CD4-positive, alpha-beta memory T cell (primary cell): ENCODE data around the gene SHISA7. TPM values are rescaled to one million over a fixed set of nuclear protein-coding genes. Genes with fewer than 3 reads are reported as not detected.

Experiments
- CTCF ChIA-PET: fragments of 350-600 bp; sonication (Branson Sonifier 250); formaldehyde crosslinking; loops from one replicate; lab custom pipeline; 2021; ENCODE audit warnings: inconsistent platforms; ENCODE audit not compliant: partially characterized antibody; lab: Charles Lee
- POLR2A ChIA-PET: fragments of 350-600 bp; sonication (Branson Sonifier 250); formaldehyde crosslinking; loops from one replicate; lab custom pipeline; 2021; ENCODE audit not compliant: partially characterized antibody; lab: Charles Lee
- DNase-seq, 5 donors: peaks; one replicate each; pipeline versions ENCODE4 v3.0.0 to v3.0.0-alpha.2; 2020 to 2022; ENCODE audit warnings: mixed read lengths in 1 of 5
- H3K27ac ChIP-seq: one replicate; pipeline ENCODE4 v1.7.0; 2013; ENCODE audit warnings: low read depth, low read length
- H3K27me3 ChIP-seq: 2 replicates; pipeline ENCODE4 v1.7.0; 2013; ENCODE audit warnings: mild to moderate bottlenecking, low read length, moderate library complexity; ENCODE audit not compliant: insufficient read depth
- H3K36me3 ChIP-seq: 2 replicates; pipeline ENCODE4 v1.7.0; 2013; ENCODE audit warnings: mild to moderate bottlenecking, low read length, moderate library complexity; ENCODE audit not compliant: insufficient read depth
- H3K4me1 ChIP-seq: 2 replicates; pipeline ENCODE4 v1.7.0; 2013; ENCODE audit warnings: mild to moderate bottlenecking, low read length, moderate library complexity; ENCODE audit not compliant: insufficient read depth
- H3K4me3 ChIP-seq, 2 donors: one replicate each; pipeline ENCODE4 v1.7.0; 2013; ENCODE audit warnings: low read length in 2 of 2, mild to moderate bottlenecking in 1 of 2
- H3K9me3 ChIP-seq, 2 donors: one replicate each; pipeline ENCODE4 v1.7.0; 2013; ENCODE audit warnings: low read length in 2 of 2, control low read depth in 1 of 2; ENCODE audit not compliant: control insufficient read depth in 1 of 2
- H3K27ac Mint-ChIP-seq, 7 donors: one replicate each; pipeline ENCODE4 v1.8.0; 2020 to 2021; ENCODE audit warnings: mixed read lengths in 7 of 7, mild to moderate bottlenecking in 6 of 7, inconsistent platforms in 3 of 7, moderate library complexity in 3 of 7
- H3K27me3 Mint-ChIP-seq, 2 donors: one replicate each; pipeline ENCODE4 v1.8.0; 2020 to 2021; ENCODE audit warnings: mixed read lengths in 2 of 2
- H3K36me3 Mint-ChIP-seq, 2 donors: one replicate each; pipeline ENCODE4 v1.8.0; 2020 to 2021; ENCODE audit warnings: mixed read lengths in 2 of 2, inconsistent platforms in 1 of 2, mild to moderate bottlenecking in 1 of 2
- H3K4me1 Mint-ChIP-seq, 4 donors: one replicate each; pipeline ENCODE4 v1.8.0; 2020 to 2021; ENCODE audit warnings: mixed read lengths in 4 of 4, mild to moderate bottlenecking in 1 of 4
- H3K4me3 Mint-ChIP-seq, 8 donors: one replicate each; pipeline ENCODE4 v1.8.0; 2020 to 2021; ENCODE audit warnings: mixed read lengths in 8 of 8, mild to moderate bottlenecking in 7 of 8, moderate library complexity in 6 of 8, inconsistent platforms in 3 of 8
- H3K9me3 Mint-ChIP-seq, 8 donors: one replicate each; pipeline ENCODE4 v1.8.0; 2020 to 2021; ENCODE audit warnings: mixed read lengths in 8 of 8, mild to moderate bottlenecking in 5 of 8, inconsistent platforms in 3 of 8, moderate library complexity in 1 of 8
- intact Hi-C: fragments of 100-400 bp; cut with micrococcal nuclease; formaldehyde crosslinking; loops from one replicate; pipeline ENCODE4 v1.15.1; 2023
- polyA plus RNA-seq, 2 donors: library from polyadenylated mRNA; unstranded; fragments of 300-500 nt; fragmentation: Illumina TruSeq; gene quantifications; one replicate each; pipeline ENCODE4 v1.2.3, GENCODE V29; 2021
- total RNA-seq, 2 experiments: library from RNA; stranded (reverse); gene quantifications; one replicate each; pipeline ENCODE4 v1.2.3, GENCODE V29; 2021

The SHISA7 gene
- total and polyA plus RNA-seq, 4 experiments from 2014 or later = not detected

GRCh38 chr19:55481148-55481793 is 38.2 kb upstream of the SHISA7 start:
- peak in 1 of 5 donors; percentile 39 for DNase-seq
- Histone ChIP-seq H3K36me3 (no peaks in the 10 kb centered on the region), H3K9me3 (no peaks in the 10 kb centered on the region), H3K4me1 (peaks cover 29% of the 10 kb centered on the region), H3K4me3 (no peak overlapping the region), H3K27me3 (no peaks in the 10 kb centered on the region), H3K27ac (no peak overlapping the region)
- Mint-ChIP-seq H3K27ac (no peak overlapping the region), H3K27me3 (no peaks in the 10 kb centered on the region), H3K9me3 (no peaks in the 10 kb centered on the region), H3K4me3 (no peak overlapping the region), H3K36me3 (peaks cover 14 to 16% of the 10 kb centered on the region in 2 donors), H3K4me1 (peaks cover 21 to 39% (median 30%) of the 10 kb centered on the region in 4 donors)
- CTCF ChIA-PET = no interaction called here
- POLR2A ChIA-PET = no interaction called here
- intact Hi-C loops = no loop called here

- Histone ChIP-seq H3K4me3 (no peak overlapping the region), H3K9me3 (no peaks in the 10 kb centered on the region), H3K27ac (no peak overlapping the region), H3K36me3 (no peaks in the 10 kb centered on the region), H3K4me1 (peaks cover 34% of the 10 kb centered on the region), H3K27me3 (no peaks in the 10 kb centered on the region)
- Mint-ChIP-seq H3K36me3 (peaks cover 14 to 15% of the 10 kb centered on the region in 2 donors), H3K27ac (peak overlapping the region in 5 of 7 donors; percentile 4 to 69 (median 44)), H3K9me3 (no peaks in the 10 kb centered on the region), H3K4me3 (peak overlapping the region in 5 of 8 donors; percentile 42 to 59 (median 46)), H3K4me1 (peaks cover 19 to 48% (median 29%) of the 10 kb centered on the region in 4 donors), H3K27me3 (no peaks in the 10 kb centered on the region)
- ChIA-PET CTCF (interaction anchor here (0.8 to 6.1 kb wide), 3 partner anchors 12 to 25 kb away, joined by 3 to 42 read pairs (median 4); no protein-coding TSS in a partner anchor), POLR2A (no interaction called here)
- intact Hi-C loops = no loop called here
- DNase-seq = peak in 1 of 5 donors; percentile 19
These were observed 36.5 kb upstream of the SHISA7 start for GRCh38 chr19:55479451-55480230.

GRCh38 chr19:55479045-55479444 is 35.9 kb upstream of the SHISA7 start:
- H3K4me1 ChIP-seq = peaks cover 28% of the 10 kb centered on the region
- Mint-ChIP-seq H3K36me3 (peaks cover 14 to 15% of the 10 kb centered on the region in 2 donors), H3K27ac (peak overlapping the region in 6 of 7 donors; percentile 1 to 78 (median 41)), H3K4me3 (peak overlapping the region in 7 of 8 donors; percentile 36 to 92 (median 54)), H3K9me3 (no peaks in the 10 kb centered on the region), H3K4me1 (peaks cover 19 to 42% (median 29%) of the 10 kb centered on the region in 4 donors), H3K27me3 (no peaks in the 10 kb centered on the region)
- H3K36me3 ChIP-seq = no peaks in the 10 kb centered on the region
- intact Hi-C loops = no loop called here
- no peak overlapping the region for H3K4me3 ChIP-seq
- H3K9me3 ChIP-seq = no peaks in the 10 kb centered on the region
- no peak overlapping the region for H3K27ac ChIP-seq
- H3K27me3 ChIP-seq = no peaks in the 10 kb centered on the region
- ChIA-PET POLR2A (no interaction called here), CTCF (interaction anchor here (1.3 to 6.1 kb wide), 2 partner anchors 12 to 26 kb away, joined by 3 to 42 read pairs; no protein-coding TSS in a partner anchor)
- peak in 1 of 5 donors; percentile 21 for DNase-seq

- H3K27ac ChIP-seq = no peak overlapping the region
- no peaks in the 10 kb centered on the region for H3K9me3 Mint-ChIP-seq
- no peaks in the 10 kb centered on the region for H3K9me3 ChIP-seq
- peak in 1 of 5 donors; percentile 28 for DNase-seq
- no peaks in the 10 kb centered on the region for H3K27me3 Mint-ChIP-seq
- H3K4me1 Mint-ChIP-seq = peaks cover 19 to 42% (median 29%) of the 10 kb centered on the region in 4 donors
- H3K4me1 ChIP-seq = peaks cover 22% of the 10 kb centered on the region
- intact Hi-C loops = no loop called here
- peaks cover 14 to 15% of the 10 kb centered on the region in 2 donors for H3K36me3 Mint-ChIP-seq
- no peak overlapping the region for H3K4me3 ChIP-seq
- no peaks in the 10 kb centered on the region for H3K36me3 ChIP-seq
- POLR2A ChIA-PET = interaction anchor here (1.0 kb wide), 1 partner anchor 121 kb away, joined by 3 read pairs; the partner anchor contains the start of gene FIZ1
- H3K27ac Mint-ChIP-seq = peak overlapping the region in 5 of 7 donors; percentile 48 to 83 (median 64)
- peak overlapping the region in 7 of 8 donors; percentile 38 to 92 (median 58) for H3K4me3 Mint-ChIP-seq
- CTCF ChIA-PET = interaction anchor here (1.3 to 6.1 kb wide), 2 partner anchors 11 to 26 kb away, joined by 3 to 42 read pairs; no protein-coding TSS in a partner anchor
- no peaks in the 10 kb centered on the region for H3K27me3 ChIP-seq
These were observed 35.3 kb upstream of the SHISA7 start for GRCh38 chr19:55478364-55478763.

GRCh38 chr19:55477905-55478304 is 34.8 kb upstream of the SHISA7 start:
- intact Hi-C loops = loop anchor here (1.0 kb wide), 1 partner anchor 139 kb away; the partner anchor contains the start of gene KMT5C
- Mint-ChIP-seq H3K27me3 (no peaks in the 10 kb centered on the region), H3K36me3 (peaks cover 14 to 15% of the 10 kb centered on the region in 2 donors), H3K27ac (peak overlapping the region in 6 of 7 donors; percentile 17 to 83 (median 58)), H3K4me3 (peak overlapping the region; percentile 38 to 92 (median 61)), H3K9me3 (no peaks in the 10 kb centered on the region), H3K4me1 (peaks cover 19 to 42% (median 29%) of the 10 kb centered on the region in 4 donors)
- peak overlapping the region; percentile 71 for H3K27ac ChIP-seq
- POLR2A ChIA-PET = interaction anchor here (1.0 to 3.0 kb wide), 5 partner anchors 26 to 159 kb away, joined by 3 to 22 read pairs (median 12); partner anchors contain the start of genes FIZ1, ZNF784 and ZNF865
- H3K27me3 ChIP-seq = no peaks in the 10 kb centered on the region
- H3K4me1 ChIP-seq = peaks cover 22% of the 10 kb centered on the region
- DNase-seq = peak in 1 of 5 donors; percentile 11
- CTCF ChIA-PET = interaction anchor here (1.5 to 6.1 kb wide), 3 partner anchors 8 to 27 kb away, joined by 3 to 42 read pairs (median 29); no protein-coding TSS in a partner anchor
- no peak overlapping the region for H3K4me3 ChIP-seq
- no peaks in the 10 kb centered on the region for H3K36me3 ChIP-seq
- no peaks in the 10 kb centered on the region for H3K9me3 ChIP-seq

GRCh38 chr19:55476100-55476775 is 33.1 kb upstream of the SHISA7 start, which contains the start of gene ZNF628:
ZNF628 (plus strand) TSS chr19:55476617; CDS start chr19:55479911, 3,294 bp downstream.
- no peaks in the 10 kb centered on the region for H3K9me3 Mint-ChIP-seq
- peak within 1 kb of the TSS; percentile 65 to 84 for H3K4me3 ChIP-seq
- H3K36me3 Mint-ChIP-seq = peaks cover 14 to 15% of the 10 kb centered on the region in 2 donors
- intact Hi-C loops = loop anchor here (1.0 kb wide), 7 partner anchors 9 to 359 kb away; partner anchors contain the start of genes FIZ1, HSPBP1, ISOC2 and NAT14
- no peaks in the 10 kb centered on the region for H3K27me3 ChIP-seq
- peaks cover 19 to 42% (median 29%) of the 10 kb centered on the region in 4 donors for H3K4me1 Mint-ChIP-seq
- peak within 1 kb of the TSS; percentile 90 to 97 (median 94) for H3K27ac Mint-ChIP-seq
- ChIA-PET POLR2A (interaction anchor here (0.6 to 3.0 kb wide), 30 partner anchors 9 to 1013 kb away, joined by 3 to 36 read pairs (median 8); partner anchors contain the start of genes CCDC106, FIZ1, ISOC2 and KMT5C), CTCF (interaction anchor here (0.7 to 6.1 kb wide), 13 partner anchors 8 to 335 kb away, joined by 3 to 42 read pairs (median 4); partner anchors contain the start of genes ISOC2, KMT5C, ZNF784 and ZNF865)
- peak within 1 kb of the TSS; percentile 88 to 93 (median 90) for H3K4me3 Mint-ChIP-seq
- H3K27ac ChIP-seq = peak within 1 kb of the TSS; percentile 71
- H3K36me3 ChIP-seq = no peaks in the 10 kb centered on the region
- H3K4me1 ChIP-seq = peaks cover 22% of the 10 kb centered on the region
- no peaks in the 10 kb centered on the region for H3K9me3 ChIP-seq
- peak; percentile 97 to 98 (median 97) for DNase-seq
- H3K27me3 Mint-ChIP-seq = no peaks in the 10 kb centered on the region
